ENCODE results near the gene FNTB. TPM values are rescaled to one million over a fixed set of nuclear protein-coding genes. Genes with fewer than 3 reads are reported as not detected.
A peak's percentile ranks its signal among the peaks of the same experiment; 100 is the strongest.

The FNTB gene
- total and polyA plus RNA-seq, 8 donors: 4.6 to 9.5 (median 6.7) TPM

- no peak for TF ChIP-seq CTCF (IDR thresholded peaks at IDR 0.05)
- no peaks in the 10 kb centered on the region for H3K27me3 ChIP-seq
- no peak overlapping the region for H3K4me3 ChIP-seq
- WGBS, 2 donors: 86 to 90% methylated on average over 4 of the region's 4 CpGs
- H3K36me3 ChIP-seq: no peaks in the 10 kb centered on the region
- H3K9me3 ChIP-seq: no peaks in the 10 kb centered on the region
- DNase-seq: peak in 1 of 6 donors; percentile 11
- FAIRE-seq: no peak
- H3K27ac ChIP-seq: no peak overlapping the region
- intact Hi-C loops (cut with DNase I): no loop called here
- ATAC-seq: no peak
- H3K4me1 ChIP-seq: peaks cover 12 to 31% (median 21%) of the 10 kb centered on the region in 3 donors
Measured at GRCh38 chr14:64944861-64945260, 41.8 kb upstream of the FNTB start.

GRCh38 chr14:64945431-64946178 lies 41.1 kb upstream of the FNTB start:
- intact Hi-C loops (cut with DNase I): no loop called here
- no peaks in the 10 kb centered on the region for H3K36me3 ChIP-seq
- H3K27ac ChIP-seq: no peak overlapping the region
- ATAC-seq (no peak), FAIRE-seq (no peak), DNase-seq (peak in 1 of 6 donors; percentile 17)
- no peak overlapping the region for H3K4me3 ChIP-seq
- peaks cover 12 to 25% (median 15%) of the 10 kb centered on the region in 3 donors for H3K4me1 ChIP-seq
- no peak for TF ChIP-seq CTCF (IDR thresholded peaks at IDR 0.05)
- H3K9me3 ChIP-seq: no peaks in the 10 kb centered on the region
- no peaks in the 10 kb centered on the region for H3K27me3 ChIP-seq
- WGBS, 2 donors: 91 to 94% methylated on average over 12 of the region's 12 CpGs

- ATAC-seq: no peak
- WGBS, 2 donors: 87 to 95% methylated on average over 6 of the region's 6 CpGs
Measured at GRCh38 chr14:64946310-64947045, 40.2 kb upstream of the FNTB start.

GRCh38 chr14:64947710-64948611 lies 38.7 kb upstream of the FNTB start:
- Histone ChIP-seq H3K4me3 (no peak overlapping the region), H3K27ac (no peak overlapping the region), H3K4me1 (peaks cover 6 to 11% (median 6%) of the 10 kb centered on the region in 3 donors), H3K27me3 (no peaks in the 10 kb centered on the region), H3K9me3 (no peaks in the 10 kb centered on the region), H3K36me3 (peaks cover 0 to 4% (median 0%) of the 10 kb centered on the region in 3 donors)
- FAIRE-seq (no peak), ATAC-seq (no peak), DNase-seq (peak in 1 of 6 donors; percentile 55)
- WGBS, 2 donors: 88 to 92% methylated on average over 28 of the region's 28 CpGs
- no peak for TF ChIP-seq CTCF (IDR thresholded peaks at IDR 0.05)
- intact Hi-C loops (cut with DNase I): no loop called here

More at GRCh38 chr14:64946310-64947045, 40.2 kb upstream of the FNTB start:
- Histone ChIP-seq H3K36me3 (peaks cover 0 to 3% (median 0%) of the 10 kb centered on the region in 3 donors), H3K27ac (no peak overlapping the region), H3K4me3 (no peak overlapping the region), H3K27me3 (no peaks in the 10 kb centered on the region), H3K9me3 (no peaks in the 10 kb centered on the region), H3K4me1 (peaks cover 12 to 21% (median 15%) of the 10 kb centered on the region in 3 donors)
- intact Hi-C loops (cut with DNase I): no loop called here
- FAIRE-seq (no peak), DNase-seq (peak in 1 of 6 donors; percentile 8)
- no peak for TF ChIP-seq CTCF (IDR thresholded peaks at IDR 0.05)

All from pancreas (tissue), 10 donors.